GM19035 (cell line): ENCODE measurements around the gene KIAA1755.

Experiments
- ATAC-seq: cut with Tn5 transposase; IDR thresholded peaks from one replicate; pipeline ENCODE4 v1.9.1; 2021; ENCODE audit not compliant: unreplicated experiment

KIAA1755 gene

GRCh38 chr20:38221119-38221589 lies 39.4 kb downstream of the KIAA1755 start:
- ATAC-seq: no peak

GRCh38 chr20:38220587-38221118 lies 39.9 kb downstream of the KIAA1755 start:
- ATAC-seq: no peak

DNA sequence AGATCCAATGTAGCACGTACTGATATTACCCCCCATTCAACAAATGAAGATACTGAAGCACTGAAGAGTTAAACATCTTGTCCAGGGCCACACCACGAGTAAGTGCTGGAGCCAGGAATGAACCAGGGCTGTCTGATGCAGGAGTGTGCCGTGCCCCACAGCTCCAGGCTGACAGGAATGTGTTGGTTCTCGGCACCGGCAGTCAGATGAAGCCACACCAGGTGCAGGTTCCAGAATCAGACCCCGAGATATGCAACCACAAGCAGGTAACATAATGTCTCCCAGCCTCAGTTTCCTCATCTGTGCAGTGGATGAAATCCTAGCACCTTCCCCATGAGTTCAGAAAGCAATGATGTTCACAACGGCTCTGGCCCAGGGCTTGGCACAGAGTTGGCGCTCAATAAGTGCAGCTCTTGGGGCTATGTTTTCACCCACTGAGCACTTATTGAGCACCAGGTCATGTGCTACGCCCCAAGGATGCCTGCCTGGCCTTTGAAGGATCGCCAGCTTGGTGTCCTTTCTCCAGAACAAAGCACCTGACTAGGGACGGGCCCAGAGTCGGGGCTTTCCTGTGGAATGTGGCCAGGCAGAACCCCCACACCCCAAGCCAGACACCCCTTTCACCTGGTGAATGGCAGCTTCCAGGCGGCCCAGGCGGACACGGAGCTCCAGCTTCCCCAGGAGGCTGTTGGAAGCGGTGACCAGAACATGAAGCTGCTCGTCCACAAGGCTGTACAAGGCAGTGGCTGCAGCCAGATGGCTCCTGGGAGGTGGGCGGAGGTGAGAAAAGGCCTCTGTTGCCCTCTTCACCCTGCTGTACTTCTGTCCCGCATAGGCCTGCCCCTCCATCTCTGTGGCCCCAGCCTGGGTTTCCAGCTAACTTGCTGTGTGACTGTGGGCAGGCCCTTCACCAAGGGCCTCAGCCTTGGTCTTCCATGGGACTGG lies 41.3 kb downstream of the KIAA1755 start:
- no peak for ATAC-seq

GRCh38 chr20:38218566-38218885 lies 42.0 kb downstream of the KIAA1755 start:
- no peak for ATAC-seq

DNA sequence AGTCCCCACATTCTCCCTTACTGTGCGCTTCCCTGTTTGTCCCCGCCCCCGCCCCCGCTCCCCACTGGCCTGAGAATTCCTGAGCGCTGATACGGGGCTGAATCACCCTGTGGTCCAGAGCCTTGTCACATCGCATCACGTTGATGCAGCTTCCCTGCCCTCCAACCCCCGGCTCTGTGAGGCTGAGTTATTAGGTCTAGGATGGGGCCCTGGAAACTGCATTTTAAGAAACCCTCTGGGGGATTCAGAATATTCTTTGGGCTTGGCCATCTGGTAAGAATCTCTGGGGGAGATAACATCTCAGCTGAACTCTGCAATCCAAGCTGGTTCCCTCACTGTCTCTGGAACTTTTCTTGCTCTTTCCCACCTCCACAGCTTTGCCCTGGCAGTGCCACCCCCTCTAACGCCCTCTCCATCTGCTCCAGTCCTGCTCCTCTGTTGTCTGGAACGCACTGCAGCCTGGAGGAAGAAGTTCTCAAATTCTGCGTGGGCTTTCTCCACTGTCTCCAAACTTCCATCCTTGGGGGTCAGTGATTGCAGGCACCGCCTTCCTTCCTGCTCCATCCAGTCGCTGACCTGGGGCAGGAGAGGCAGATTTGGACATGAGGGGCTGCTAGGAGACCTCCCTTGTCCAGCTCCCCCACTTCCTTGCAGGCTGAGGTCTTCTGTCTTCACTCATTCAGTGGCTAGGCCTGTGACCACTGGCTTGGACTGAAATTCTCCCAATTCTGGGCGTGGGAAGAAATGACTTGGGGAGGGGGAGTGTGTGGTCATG lies 42.6 kb downstream of the KIAA1755 start:
- ATAC-seq: no peak

- ATAC-seq: no peak
Observed at GRCh38 chr20:38216746-38217595, 43.6 kb downstream of the KIAA1755 start.

DNA sequence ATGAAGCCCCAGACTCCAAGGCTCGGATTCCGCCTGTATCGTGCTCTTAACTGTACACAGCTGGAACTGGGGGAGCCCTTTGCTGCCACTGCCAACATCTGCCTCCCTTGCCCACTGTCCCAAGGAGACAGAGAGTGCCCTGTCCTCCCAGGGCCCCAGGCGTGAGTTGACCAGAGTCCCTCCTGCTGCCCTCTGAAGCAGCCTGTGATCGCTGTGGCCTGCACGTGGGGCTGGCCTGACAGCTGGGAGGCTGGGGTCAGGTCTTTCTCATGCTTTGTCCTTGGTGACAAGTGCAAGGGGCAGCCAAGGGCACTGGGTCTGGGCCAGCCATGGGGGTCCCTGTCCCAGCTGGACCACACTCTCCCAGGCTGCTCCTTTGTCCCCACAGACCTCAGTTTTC lies 44.3 kb downstream of the KIAA1755 start:
- ATAC-seq: no peak

DNA sequence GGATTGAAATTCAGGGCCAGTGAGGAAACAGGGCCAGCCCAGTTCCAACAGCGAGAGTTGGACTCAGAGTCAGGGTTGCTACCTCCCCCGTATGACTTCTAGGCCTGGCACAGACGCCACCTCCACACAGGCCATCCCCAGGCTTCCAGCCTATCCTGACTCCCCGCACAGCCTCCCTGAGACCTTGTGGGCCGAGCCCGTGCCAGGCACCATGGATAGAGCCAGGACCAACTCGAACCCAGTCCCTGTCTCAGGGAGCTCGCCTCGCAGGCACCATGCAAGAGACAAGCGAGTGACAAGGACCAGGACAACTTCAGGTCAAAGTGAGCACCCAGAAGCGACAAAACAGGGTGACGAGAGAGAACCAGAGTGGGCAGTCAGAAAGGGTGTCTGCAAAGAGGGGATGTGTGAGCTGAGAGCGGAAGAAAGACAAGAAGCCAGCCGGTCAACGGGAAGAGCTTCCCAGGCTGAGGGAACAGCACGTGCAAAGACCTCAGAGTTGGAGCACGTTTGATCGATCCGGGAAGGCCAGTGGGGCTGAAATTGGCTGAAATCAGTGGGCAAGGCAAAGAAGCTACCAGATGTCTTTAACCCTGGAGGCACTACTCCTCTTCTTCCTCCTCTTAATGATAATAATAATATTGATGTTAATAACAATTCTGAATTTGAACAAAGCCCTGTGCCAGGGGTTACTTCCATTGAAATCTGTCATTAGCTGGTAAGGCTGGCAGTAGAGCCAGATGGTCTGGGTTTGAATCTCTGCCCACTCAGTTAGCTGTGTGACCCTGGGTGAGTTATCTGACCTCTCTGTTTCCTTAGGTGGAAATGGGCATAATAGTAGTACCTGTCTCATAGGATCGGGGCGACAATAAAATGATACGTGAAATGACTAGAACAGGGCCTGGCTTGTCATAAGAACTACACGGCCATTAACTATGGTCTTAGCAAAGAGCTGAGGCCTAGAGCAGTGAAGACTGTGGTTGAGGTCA lies 45.0 kb downstream of the KIAA1755 start:
- no peak for ATAC-seq

GRCh38 chr20:38214256-38215193 lies 46.0 kb downstream of the KIAA1755 start:
- ATAC-seq: no peak

GRCh38 chr20:38213607-38213940 lies 47.0 kb downstream of the KIAA1755 start:
- no peak for ATAC-seq

- no peak for ATAC-seq
Observed at GRCh38 chr20:38212806-38213606, 47.5 kb downstream of the KIAA1755 start.

- no peak for ATAC-seq
Observed at GRCh38 chr20:38211200-38212097, 49.1 kb downstream of the KIAA1755 start.

GRCh38 chr20:38210741-38211140 lies 49.8 kb downstream of the KIAA1755 start:
- ATAC-seq: no peak

DNA sequence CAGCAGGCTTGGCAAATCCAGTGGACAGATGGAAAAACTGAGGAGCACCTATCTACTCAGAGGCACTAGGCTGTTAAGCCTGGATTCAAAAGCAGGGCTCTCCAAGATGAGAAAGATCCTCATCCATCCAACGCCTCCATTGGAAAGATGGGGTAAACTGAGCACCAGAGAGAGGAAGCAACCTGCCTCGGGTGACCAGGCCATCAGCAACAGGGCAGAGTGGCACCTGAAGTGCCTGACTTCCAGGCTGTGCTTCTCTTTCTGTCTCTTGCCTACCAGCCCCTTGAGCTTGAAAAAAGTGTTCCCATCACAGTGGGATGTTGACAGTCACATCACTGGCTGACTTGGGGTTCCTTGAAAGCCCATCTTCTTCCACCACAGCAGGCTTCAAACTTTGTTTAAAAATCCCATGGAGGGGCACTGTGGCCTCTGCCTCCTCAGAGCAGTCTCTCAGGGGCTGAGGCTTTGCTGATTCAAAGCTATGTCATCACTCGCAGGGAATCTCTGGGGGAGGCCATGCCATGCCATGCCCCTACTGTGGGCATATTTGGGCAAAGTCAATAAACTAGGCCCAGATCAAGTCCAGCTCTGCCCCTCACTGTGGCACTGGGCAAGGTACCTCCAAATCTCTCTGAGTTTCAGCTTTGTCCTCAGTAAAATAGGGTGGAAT lies 50.7 kb downstream of the KIAA1755 start:
- ATAC-seq: no peak

DNA sequence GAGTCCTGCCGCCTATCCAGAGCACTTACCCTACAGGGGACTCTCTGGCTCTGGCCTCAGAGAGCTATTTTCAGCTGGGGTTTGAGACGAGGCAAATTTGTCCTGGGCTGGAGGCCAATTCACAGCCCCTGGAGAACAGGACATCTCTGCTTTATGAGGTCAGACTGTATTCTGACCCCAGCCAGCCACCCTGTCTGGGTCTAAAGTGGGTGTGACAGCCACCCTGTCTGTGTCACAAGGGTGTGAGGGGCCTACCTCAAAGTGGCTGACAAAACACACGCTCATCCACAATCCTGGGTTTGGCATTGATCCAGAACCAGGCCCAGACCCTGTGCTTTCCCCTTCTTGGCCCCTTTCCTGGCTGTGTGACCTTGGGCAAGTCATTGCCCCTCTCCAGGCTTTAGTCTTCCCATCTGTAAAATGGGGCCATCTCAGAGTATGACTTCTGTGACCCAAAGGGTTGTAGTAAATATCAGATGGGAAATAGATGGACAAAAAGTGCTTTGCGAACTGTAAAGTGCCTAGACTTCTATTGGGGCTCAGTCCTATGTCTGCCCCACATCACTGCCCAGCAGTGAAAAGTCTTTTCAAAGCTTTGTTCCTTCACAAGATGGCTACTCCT lies 51.4 kb downstream of the KIAA1755 start:
- ATAC-seq: no peak

DNA sequence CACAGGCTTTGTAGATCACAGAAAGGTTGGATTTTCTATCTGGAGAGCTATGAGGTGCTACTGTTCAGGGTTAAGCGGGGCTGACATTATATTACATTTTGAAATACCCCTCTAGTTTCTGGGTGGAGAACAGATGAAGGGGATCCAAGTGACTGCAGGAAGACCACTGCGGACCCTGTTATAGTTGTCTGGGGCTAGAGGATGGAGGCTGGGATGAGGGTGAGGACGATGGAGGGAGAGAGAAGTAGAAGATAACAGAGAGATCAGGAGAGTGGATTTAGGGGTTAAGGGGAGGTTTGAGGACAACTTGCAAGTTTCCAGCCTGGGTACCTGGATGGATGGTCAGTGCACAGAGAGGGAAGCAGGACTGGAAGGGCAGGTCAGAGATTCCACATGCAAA lies 52.0 kb downstream of the KIAA1755 start:
- no peak for ATAC-seq
